HG03558 (cell line): ENCODE measurements around the gene ING1.
"Not testable (repeated sequence)": the region's sequence is repeated elsewhere in the genome, so short reads cannot be mapped to it uniquely, and the experiment has no call there.

Experiments used
- ATAC-seq: cut with Tn5 transposase; IDR thresholded peaks from one replicate; pipeline ENCODE4 v1.9.1; 2021; ENCODE audit warnings: moderate number of reproducible peaks; ENCODE audit not compliant: unreplicated experiment; ENCODE audit errors: extremely low read depth

The ING1 gene

DNA sequence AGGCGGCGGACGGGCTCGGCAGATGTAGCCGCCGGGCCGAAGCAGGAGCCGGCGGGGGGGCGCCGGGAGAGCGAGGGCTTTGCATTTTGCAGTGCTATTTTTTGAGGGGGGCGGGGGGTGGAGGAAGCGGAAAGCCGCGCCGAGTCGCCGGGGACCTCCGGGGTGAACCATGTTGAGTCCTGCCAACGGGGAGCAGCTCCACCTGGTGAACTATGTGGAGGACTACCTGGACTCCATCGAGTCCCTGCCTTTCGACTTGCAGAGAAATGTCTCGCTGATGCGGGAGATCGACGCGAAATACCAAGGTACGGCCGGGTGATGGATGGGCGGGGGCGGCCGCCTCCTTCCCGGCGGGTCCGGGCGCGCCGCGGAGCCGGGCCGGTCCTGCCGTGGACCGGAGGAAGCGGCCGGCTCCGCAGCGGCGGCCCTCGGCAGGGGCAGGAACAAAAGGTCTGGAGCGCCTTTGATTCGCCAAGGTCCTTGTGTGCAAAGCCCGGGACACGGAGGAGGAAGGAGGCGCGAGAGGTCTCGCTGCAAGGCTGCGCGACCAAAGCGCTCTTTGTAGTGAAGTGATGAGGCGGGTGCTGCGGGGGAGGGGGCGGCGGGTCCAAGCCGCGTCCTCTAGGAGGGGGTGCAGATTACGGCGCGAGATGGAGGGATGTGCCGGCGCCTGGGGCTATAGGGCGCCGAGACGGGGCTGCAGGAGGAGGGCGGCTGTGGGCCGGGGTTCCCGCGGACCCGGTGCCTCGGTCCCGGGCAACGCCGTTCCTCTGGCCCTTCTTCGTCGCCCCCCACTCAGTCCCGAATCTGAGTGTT, 689 bp downstream of the ING1 start:
- no peak for ATAC-seq

- no peak for ATAC-seq
Observed at GRCh38 chr13:110714797-110715394, 1.4 kb downstream of the ING1 start.

DNA sequence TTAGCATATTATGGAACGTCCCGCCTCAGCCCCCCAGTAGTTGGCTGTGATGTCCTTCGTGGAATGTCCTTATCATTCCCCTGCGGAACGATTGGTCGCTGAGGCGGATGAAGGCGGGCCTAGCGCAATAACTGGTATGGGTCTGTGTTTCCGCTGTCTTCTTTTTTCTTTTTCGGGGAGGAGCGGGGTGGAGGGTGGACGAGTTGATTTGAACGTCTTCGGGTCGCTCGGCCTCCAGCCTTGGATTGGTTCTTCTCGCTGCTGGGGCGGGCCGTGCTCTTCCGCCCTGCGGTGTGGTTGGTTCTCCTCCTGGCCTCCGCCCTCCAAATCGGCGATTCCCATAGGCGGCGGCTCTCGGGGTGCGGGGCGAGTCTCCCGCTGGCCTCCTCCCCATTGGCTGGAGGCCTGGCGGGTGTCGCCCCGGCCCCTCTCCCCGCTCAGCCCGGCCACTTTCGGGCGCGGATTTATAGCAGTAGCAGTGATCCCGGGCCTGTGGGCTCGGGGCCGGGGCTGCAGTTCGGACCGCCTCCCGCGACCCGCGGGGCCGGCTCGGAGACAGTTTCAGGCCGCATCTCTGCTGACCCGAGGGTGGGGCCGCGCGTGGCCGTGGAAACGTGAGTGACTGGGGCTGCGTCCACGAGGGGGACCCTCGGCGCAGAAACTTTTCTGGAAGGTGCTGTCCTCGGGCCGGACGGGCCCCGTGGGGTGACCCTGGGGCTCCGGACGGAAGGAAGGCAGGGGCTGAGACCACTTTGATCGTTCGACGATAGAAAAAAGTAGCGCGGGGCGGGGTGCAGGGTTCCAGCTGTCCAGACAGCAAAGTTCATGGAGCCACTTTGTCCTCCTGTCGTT, 2.1 kb downstream of the ING1 start:
- peak; percentile 48 for ATAC-seq

DNA sequence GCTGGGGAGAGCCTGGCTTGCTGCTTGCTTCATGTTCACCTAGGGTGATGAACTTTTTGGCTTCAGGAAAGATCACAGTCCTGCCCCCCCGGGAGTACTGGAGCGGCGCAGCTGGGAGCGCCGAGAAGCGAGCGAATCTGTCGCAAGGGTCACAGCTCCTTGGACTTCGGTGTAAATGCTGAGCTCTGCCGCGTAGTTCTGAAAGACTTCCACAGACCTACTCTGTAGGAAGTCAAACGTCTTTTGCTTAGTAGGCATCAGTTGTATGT, 2.7 kb downstream of the ING1 start:
- no peak for ATAC-seq

- ATAC-seq: no peak
Observed at GRCh38 chr13:110719036-110719710, 5.7 kb downstream of the ING1 start.

- no peak for ATAC-seq
Observed at GRCh38 chr13:110722971-110723370, 9.5 kb downstream of the ING1 start.

- no peak for ATAC-seq
Observed at GRCh38 chr13:110723598-110723997, 10.1 kb downstream of the ING1 start.

- not testable (repeated sequence) for ATAC-seq
Observed at GRCh38 chr13:110726153-110726552, 12.7 kb downstream of the ING1 start.

DNA sequence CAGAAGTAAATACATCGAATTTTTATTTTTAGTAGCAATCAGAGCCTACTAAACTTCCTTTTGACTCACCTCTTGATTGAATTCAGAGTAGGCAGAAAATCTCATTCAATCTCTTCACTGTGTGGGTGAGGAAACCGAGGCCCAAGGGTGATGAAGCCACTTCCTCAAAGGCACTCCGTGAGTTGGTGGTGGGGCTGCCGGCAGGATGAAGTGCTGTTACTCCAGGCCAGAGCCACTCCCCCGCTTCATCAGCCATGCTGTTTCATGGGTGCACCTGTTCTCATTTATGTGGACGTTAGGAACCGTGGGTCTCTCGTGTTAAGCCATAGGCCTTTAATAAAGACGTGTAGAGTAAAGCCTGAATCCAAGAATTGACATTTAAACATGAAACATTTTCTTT, 13.2 kb downstream of the ING1 start:
- no peak for ATAC-seq

- ATAC-seq: no peak
Observed at GRCh38 chr13:110731072-110731471, 17.6 kb downstream of the ING1 start.

DNA sequence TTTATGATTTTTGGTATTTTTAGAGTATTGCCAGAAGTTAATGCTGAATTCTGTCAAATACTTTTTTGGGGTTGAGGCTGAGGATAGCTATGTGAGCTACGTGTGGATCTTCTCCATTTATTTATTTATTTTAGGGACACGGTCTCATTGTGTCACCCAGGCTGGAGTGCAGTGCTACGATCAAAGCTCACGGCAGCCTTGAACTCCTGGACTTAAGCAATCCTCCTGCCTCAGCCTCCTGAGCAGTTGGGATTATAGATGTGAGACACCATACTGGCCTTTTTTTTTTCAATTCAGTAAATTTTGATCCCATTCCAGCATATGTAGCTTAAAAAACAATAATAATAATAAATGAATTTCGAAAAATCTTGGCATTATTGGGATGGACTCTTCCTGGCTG, 21.1 kb downstream of the ING1 start:
- ATAC-seq: no peak

- no peak for ATAC-seq
Observed at GRCh38 chr13:110737555-110737954, 24.1 kb downstream of the ING1 start.

DNA sequence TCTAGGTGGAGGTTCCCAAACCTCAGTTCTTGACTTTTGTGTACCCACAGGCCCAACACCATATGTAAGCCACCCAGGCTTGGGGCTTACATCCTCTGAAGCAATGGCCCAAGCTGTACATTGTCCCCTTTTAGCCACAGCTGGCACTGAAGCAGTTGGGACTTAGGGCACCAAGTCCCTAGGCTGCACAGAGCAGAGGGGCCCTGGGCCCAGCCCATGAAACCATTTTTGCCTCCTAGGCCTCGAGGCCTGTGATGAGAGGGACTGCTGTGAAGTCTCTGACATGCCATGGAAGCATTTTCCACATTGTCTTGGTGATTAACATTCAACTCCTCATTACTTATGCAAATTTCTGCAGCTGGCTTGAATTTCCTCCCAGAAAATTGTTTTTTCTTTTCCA, 30.2 kb downstream of the ING1 start:
- ATAC-seq: no peak

GRCh38 chr13:110746438-110746837, 32.9 kb downstream of the ING1 start:
- ATAC-seq: no peak

- no peak for ATAC-seq
Observed at GRCh38 chr13:110748271-110748670, 34.8 kb downstream of the ING1 start.

DNA sequence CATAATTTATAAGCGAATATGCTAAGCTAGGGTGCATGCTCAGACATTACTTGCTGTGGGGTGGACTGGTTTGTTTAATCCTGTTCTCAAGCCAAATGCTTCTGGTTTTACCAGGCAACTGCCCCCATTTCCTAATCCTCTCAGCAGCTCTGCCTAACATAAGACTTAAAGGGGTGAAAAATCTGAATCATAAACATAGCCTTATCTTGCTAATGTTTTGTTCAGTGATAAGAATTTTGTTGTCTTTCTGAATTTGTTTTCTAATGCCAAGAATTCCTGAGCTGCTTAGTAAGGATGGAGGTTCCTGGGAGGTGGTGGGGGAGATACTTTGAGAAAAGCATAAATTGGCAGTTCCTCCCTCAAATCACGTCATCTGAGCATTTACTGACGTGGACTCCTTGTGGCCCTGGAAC, 42.7 kb downstream of the ING1 start:
- no peak for ATAC-seq

GRCh38 chr13:110757296-110757695, 43.8 kb downstream of the ING1 start:
- no peak for ATAC-seq

- no peak for ATAC-seq
Observed at GRCh38 chr13:110758195-110758805, 44.8 kb downstream of the ING1 start.

GRCh38 chr13:110759710-110760109, 46.2 kb downstream of the ING1 start:
- no peak for ATAC-seq

DNA sequence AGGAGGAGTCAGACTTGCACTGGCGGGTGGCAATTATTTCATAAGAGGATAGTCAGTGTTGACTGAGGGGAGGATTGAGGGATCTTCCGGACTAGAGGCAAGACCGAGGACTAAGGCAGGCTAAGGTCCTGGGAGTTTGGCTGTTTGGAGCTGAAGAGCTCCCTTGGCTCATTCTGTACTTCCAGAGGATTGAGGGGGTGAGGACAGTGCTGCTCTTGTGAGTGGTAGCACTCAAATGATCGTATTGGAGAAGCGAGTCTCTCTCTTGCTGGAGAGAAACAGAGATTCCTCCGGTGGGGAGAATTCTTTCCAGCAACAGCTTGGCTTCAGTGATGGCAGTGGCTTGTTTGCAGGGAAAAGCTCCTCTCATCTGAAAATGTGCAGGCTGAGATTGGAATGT, 47.1 kb downstream of the ING1 start:
- ATAC-seq: no peak
